Fibroblast of peridontal ligament (primary cell): ENCODE data around the gene ART3.
"Not testable (repeated sequence)": the region's sequence is repeated elsewhere in the genome, so short reads cannot be mapped to it uniquely, and the experiment has no call there.

Source experiments
- DNase-seq: peaks from one replicate; pipeline ENCODE4 v3.0.0-alpha.2; 2010; ENCODE audit errors: extremely low read depth

ART3 gene, protein sequence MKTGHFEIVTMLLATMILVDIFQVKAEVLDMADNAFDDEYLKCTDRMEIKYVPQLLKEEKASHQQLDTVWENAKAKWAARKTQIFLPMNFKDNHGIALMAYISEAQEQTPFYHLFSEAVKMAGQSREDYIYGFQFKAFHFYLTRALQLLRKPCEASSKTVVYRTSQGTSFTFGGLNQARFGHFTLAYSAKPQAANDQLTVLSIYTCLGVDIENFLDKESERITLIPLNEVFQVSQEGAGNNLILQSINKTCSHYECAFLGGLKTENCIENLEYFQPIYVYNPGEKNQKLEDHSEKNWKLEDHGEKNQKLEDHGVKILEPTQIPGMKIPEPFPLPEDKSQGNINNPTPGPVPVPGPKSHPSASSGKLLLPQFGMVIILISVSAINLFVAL

GRCh38 chr4:76074468-76074867 is at the start of gene ART3:
ART3 (plus strand) TSS chr4:76074709; CDS start chr4:76075890, 1,181 bp downstream.
- no peak for DNase-seq

DNA sequence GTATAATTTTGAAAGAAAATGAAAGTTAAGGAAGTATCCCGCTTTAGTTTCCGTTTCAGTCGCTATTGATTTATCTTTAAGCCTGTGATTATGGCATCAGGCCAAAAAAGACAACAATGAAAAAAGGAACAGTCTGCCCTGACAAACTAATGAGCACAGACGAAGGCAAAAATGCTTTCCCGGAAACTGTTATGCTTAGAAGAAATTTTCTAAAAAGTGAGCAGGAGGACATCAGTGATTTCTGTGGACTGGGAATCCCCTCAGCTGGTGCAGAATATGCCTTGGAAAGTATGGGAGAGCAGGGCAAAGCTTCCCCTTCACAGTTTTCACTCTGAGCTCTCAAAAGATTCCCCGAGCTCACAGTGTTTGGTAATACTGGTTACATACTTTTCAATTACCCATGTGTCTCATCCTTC is 46.2 kb upstream of the ART3 start:
- DNase-seq, result peak; percentile 45

DNA sequence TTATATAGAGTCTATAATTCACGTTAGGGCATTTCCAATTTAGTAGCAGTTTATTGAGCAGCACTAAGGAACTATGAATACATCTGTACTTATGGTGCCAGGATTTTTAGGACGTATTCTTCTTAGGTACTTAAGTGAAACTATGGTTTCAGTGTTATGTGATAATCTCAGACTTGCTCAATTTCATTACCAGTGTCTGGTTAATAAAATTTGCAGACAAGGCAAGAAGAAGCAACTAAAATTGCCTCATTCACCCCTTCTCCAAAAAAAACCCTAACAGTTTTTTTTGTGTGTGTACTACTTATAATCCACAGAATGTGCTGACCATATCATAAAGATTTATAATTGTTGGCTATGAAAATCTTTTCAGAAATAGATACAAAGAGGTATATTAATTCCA is 45.2 kb upstream of the ART3 start:
- DNase-seq, result no peak

DNA sequence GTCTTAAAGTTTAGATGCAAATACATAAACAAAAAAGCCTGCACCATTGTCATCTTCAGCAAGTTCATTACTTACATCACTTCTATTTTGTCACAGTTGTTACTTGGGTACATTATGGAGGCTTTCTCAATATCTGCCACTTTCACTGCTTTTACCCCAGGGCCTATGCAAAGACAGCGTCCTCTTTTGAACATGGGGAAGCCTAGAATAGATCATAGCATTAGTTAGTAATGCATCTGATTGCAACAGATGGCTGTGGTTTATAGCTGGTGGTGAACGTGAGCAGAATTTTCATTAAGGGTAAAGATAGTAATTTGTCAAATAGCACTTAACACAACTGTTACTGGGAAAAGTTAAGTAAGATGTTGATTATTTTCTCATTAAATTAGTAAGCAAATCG is 39.4 kb upstream of the ART3 start:
- no peak for DNase-seq

DNA sequence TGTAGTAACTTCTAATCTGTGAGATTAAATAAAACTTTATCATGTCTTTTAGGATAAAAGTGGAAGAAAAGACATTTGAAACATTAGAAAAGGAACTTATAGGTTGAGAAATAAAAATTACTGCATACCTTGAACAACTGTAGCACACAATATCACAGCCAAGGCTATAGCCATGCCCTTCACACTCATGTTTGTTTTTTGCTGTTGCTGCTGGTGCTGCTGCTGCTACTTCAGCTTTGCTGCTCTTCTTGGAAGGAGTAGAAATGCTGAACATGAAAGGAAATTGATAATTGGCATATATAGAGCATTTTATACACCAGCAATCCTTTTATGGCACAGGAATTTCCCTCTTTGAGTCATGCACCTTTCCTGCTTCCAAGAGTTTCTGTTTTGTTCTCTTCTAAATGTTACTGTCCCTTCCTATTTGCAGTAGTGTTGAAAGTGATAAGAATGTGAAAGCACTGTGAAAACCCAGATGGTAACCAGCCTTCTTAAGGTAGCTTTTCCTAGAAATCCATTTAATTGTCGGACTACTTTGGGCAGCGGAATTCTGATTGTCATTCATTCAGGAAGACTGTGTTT is 38.6 kb upstream of the ART3 start, which contains the start of gene CXCL11:
Gene CXCL11 (minus strand): TSS at position 272 of the 582 bp plus-strand sequence. CDS start 83 bp downstream, at position 189.
- no peak for DNase-seq

- DNase-seq, result no peak
Observed at GRCh38 chr4:76036855-76037254, 37.7 kb upstream of the ART3 start.

GRCh38 chr4:76042241-76042998 is 32.1 kb upstream of the ART3 start:
- not testable (repeated sequence) for DNase-seq

DNA sequence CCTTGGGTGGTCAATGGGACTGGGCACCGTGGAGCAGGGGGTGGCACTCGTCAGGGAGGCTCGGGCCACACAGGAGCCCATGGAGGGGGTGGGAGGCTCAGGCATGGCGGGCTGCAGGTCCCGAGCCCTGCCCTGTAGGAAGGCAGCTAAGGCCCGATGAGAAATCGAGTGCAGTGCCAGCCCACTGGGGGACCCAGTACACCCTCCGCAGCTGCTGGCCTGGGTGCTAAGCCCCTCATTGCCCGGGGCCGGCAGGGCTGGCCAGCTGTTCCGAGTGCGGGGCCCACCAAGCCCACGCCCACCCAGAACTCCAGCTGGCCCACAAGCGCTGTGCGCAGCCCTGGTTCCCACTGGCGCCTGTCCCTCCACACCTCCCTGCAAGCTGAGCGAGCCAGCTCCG is 31.2 kb upstream of the ART3 start:
- DNase-seq, result not testable (repeated sequence)

DNA sequence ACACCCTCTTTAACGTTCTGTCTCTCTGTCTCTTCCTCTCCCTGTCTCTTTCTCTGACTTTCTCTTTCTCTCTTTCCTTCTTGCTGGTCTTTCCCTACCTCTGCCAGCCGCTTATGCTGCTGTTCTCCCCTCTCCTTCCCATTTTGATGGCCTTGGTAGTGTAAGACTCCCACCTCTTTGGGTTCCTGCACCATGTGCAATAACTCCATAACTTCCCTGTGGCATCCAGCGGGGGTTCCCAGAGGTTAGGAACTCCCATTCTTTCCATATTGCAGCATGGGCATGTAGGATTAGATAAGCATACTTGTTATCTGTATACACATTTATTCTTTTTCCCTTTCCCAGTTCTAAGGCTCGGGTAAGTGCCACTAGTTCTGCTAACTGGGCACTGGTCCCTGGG is 29.8 kb upstream of the ART3 start:
- DNase-seq, result not testable (repeated sequence)

DNA sequence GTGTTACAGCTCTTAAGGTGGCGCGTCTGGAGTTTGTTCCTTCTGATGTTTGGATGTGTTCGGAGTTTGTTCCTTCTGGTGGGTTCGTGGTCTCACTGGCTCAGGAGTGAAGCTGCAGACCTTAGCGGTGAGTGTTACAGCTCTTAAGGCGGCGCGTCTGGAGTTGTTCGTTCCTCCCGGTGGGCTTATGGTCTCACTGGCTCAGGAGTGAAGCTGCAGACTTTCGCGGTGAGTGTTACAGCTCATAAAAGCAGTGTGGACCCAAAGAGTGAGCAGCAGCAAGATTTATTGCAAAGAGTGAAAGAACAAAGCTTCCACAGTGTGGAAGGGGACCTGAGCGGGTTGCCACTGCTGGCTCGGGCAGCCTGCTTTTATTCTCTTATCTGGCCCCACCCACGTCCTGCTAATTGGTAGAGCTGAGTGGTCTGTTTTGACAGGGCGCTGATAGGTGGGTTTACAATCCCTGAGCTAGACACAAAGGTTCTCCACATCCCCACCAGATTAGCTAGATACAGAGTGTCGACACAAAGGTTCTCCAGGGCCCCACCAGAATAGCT is 24.6 kb upstream of the ART3 start:
- not testable (repeated sequence) for DNase-seq

DNA sequence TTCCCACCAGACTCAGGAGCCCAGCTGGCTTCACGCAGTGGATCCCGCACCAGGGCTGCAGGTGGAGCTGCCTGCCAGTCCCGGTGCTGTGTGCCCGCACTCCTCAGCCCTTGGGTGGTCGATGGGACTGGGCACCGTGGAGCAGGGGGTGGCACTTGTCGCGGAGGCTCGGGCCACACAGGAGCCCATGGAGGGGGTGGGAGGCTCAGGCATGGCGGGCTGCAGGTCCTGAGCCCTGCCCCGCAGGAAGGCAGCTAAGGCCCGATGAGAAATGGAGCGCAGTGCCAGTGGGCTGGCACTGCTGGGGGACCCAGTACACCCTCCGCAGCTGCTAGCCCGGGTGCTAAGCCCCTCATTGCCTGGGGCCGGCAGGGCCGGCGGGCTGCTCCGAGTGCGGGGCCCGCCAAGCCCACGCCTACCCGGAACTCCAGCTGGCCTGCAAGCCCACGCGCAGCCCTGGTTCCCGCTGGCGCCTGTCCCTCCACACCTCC is 23.9 kb upstream of the ART3 start:
- not testable (repeated sequence) for DNase-seq

DNA sequence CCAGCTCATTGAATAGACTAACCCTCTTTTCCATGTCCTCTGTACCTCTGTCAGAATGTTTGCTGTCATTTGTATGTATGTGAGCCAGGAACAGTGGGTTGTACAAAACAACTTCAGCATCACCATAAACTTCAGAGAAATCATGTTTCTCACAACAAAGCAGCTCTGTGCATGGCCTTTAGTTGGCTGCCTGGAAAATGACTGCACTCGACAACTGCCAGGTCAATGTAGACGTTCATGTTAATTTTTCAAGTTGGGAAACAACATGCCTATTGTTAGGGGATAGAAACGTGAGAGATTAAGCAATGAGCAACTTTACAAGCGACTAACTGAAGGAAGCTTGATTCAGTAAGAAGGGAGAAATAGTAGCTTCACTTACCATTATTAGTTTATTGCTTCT is 20.8 kb upstream of the ART3 start:
- DNase-seq, result no peak

- no peak for DNase-seq
Observed at GRCh38 chr4:76055016-76055415, 19.5 kb upstream of the ART3 start.

GRCh38 chr4:76055421-76055820 is 19.1 kb upstream of the ART3 start:
- no peak for DNase-seq

DNA sequence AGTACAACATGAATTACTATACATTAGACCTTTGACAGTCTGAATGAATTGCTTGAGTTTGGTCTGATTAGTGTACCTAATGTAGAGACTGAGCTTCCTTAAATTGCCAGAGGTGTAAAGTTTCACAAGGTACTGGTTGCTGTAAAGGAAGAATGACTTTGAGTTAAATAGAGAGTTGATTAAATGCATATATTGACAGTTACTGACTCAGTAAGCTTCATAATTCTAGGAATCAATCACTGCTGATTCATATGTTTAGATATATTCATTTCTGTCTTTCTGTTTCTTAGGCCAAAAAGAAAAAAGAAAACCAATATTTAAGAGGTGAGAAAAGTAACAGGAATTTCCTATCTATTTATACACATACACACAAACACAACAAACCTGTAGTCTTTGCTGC is 16.2 kb upstream of the ART3 start:
- no peak for DNase-seq

GRCh38 chr4:76058888-76059426 is 15.6 kb upstream of the ART3 start:
- no peak for DNase-seq

DNA sequence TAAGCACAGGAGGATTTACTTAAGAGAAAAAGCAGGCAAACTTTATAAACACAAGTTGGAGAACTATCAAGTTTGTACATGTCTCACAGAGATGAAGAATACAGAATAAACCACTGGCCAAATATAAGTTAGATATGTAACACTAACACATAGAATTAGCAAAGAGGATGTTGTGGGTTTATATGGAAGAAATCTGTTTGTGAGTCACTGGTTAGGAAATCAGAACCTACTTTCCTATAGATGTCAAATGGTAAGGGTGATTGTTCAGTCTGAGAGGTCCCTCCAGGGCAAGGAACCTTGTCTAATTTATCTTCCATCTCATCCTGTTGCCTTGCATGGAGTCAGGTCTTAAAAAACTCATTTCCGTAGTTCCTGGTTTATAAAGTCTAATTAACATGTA is 14.8 kb upstream of the ART3 start:
- no peak for DNase-seq

- DNase-seq, result no peak
Observed at GRCh38 chr4:76060506-76060905, 14.0 kb upstream of the ART3 start.

- no peak for DNase-seq
Observed at GRCh38 chr4:76061421-76061820, 13.1 kb upstream of the ART3 start.

DNA sequence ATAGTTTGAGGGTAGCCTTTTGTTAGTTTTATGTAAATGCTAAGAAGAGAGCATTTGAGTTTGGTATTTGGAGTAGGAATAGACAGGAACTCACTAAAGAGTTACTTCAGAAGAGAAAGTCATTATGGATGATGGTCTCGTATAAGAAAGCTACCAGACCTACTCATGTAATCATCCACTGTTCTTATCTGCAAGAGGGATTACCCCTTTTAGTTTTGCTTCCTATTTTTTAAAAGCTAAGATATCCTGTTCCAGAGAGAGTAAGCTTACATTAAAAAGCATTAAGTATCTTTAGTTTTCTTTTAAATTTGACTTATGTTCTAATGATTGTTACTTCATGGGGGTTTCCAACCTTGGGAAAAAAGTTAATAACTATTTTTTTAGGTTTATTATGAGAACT is 12.5 kb upstream of the ART3 start:
- no peak for DNase-seq

- DNase-seq, result no peak
Observed at GRCh38 chr4:76066546-76066945, 8.0 kb upstream of the ART3 start.
